ENCODE results near the gene TRIM2.

DNA sequence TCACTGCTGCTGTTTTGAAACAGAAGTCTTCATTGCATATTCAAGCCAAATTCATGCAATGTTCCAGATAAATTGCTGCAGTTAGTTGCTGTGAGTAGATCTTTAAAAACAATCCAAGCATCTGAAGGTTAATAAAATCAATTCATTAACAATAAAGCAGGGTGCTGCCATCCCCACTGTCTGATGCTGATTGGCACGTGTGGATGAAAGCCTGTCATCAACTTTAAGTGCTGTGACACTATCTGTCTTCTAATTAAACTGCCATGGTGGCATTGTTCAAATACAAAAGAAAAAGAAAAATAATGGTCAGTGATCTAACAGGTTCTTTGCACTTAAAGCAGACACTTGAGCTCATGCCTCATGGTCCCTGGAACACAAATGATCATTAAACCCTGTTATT is 77.2 kb downstream of the TRIM2 start:
- TF ChIP-seq CTCF (IDR thresholded peaks at IDR 0.05): no peak
- TF ChIP-seq POLR2A (IDR thresholded peaks at IDR 0.05): no peak

All from tibial nerve (tissue), 3 donors.